SK-N-SH treated with all-trans-retinoic acid at 6 μM for 48 hours (cell line): ENCODE measurements around the gene RELA.
"Not testable (repeated sequence)": the region's sequence is repeated elsewhere in the genome, so short reads cannot be mapped to it uniquely, and the experiment has no call there.

Experiments used
- ATAC-seq: fragments of 200-7000 bp; cut with Tn5 transposase; 3 replicates; pipeline ENCODE4 v1.9.1; 2020; ENCODE audit warnings: mild to moderate bottlenecking, moderate library complexity
- ARNTL ChIP-seq: fragments of 450-650 bp; formaldehyde crosslinking; IDR thresholded peaks from 2 replicates; pipeline ENCODE4 v1.5.0; 2020; ENCODE audit warnings: low read depth, mild to moderate bottlenecking, moderate library complexity, borderline replicate concordance
- BACH2 ChIP-seq: fragments of 250-450 bp; sonication (Bioruptor Pico); IDR thresholded peaks from 2 replicates; pipeline ENCODE4 v1.9.0; 2021; ENCODE audit warnings: mild to moderate bottlenecking, borderline replicate concordance
- CSDC2 ChIP-seq: fragments of 250-450 bp; sonication (Bioruptor Pico); IDR thresholded peaks from 2 replicates; pipeline ENCODE4 v1.5.0; 2020; ENCODE audit warnings: mild to moderate bottlenecking, moderate library complexity
- ESRRG ChIP-seq: fragments of 250-450 bp; sonication (Bioruptor Pico); IDR thresholded peaks from 2 replicates; pipeline ENCODE4 v1.6.1; 2021; ENCODE audit warnings: mild to moderate bottlenecking
- GLIS3 ChIP-seq: fragments of 250-450 bp; sonication (Bioruptor Pico); IDR thresholded peaks from 2 replicates; pipeline ENCODE4 v1.5.0; 2020; ENCODE audit warnings: mild to moderate bottlenecking, moderate library complexity
- ISL1 ChIP-seq: fragments of 250-450 bp; sonication (Bioruptor Pico); IDR thresholded peaks from 2 replicates; pipeline ENCODE4 v2.1.2; 2022; ENCODE audit warnings: mild to moderate bottlenecking, moderate library complexity
- OSR1 ChIP-seq: fragments of 250-450 bp; sonication (Bioruptor Pico); IDR thresholded peaks from 2 replicates; pipeline ENCODE4 v1.8.0; 2022; ENCODE audit warnings: moderate library complexity, mild to moderate bottlenecking, inconsistent platforms
- PPARA ChIP-seq: fragments of 250-450 bp; sonication (Bioruptor Pico); IDR thresholded peaks from 2 replicates; pipeline ENCODE4 v1.5.0; 2020; ENCODE audit warnings: mild to moderate bottlenecking, borderline replicate concordance
- RARB ChIP-seq: fragments of 250-450 bp; sonication (Bioruptor Pico); IDR thresholded peaks from 2 replicates; pipeline ENCODE4 v1.8.0; 2021; ENCODE audit warnings: mild to moderate bottlenecking, moderate library complexity
- SNAI2 ChIP-seq: fragments of 250-450 bp; sonication (Bioruptor Pico); IDR thresholded peaks from 2 replicates; pipeline ENCODE4 v1.5.0; 2020; ENCODE audit warnings: mild to moderate bottlenecking, moderate library complexity
- TCF4 ChIP-seq: fragments of 250-450 bp; sonication (Bioruptor Pico); IDR thresholded peaks from 2 replicates; pipeline ENCODE4 v1.8.0; 2021; ENCODE audit warnings: mild to moderate bottlenecking, moderate library complexity, borderline replicate concordance
- ZC3H10 ChIP-seq: fragments of 250-450 bp; sonication (Bioruptor Pico); IDR thresholded peaks from 2 replicates; pipeline ENCODE4 v1.5.1; 2021; ENCODE audit warnings: mild to moderate bottlenecking, moderate library complexity
- ZFP3 ChIP-seq: fragments of 250-450 bp; sonication (Bioruptor Pico); IDR thresholded peaks from 2 replicates; pipeline ENCODE4 v1.5.0; 2020; ENCODE audit warnings: mild to moderate bottlenecking, moderate library complexity
- ZFP30 ChIP-seq: fragments of 450-650 bp; formaldehyde crosslinking; IDR thresholded peaks from 2 replicates; pipeline ENCODE4 v1.5.0; 2022; ENCODE audit warnings: mild to moderate bottlenecking, moderate library complexity
- ZNF565 ChIP-seq: fragments of 450-650 bp; formaldehyde crosslinking; conservative IDR thresholded peaks from 2 replicates; pipeline ENCODE4 v1.5.0; 2020; ENCODE audit warnings: low read depth, mild to moderate bottlenecking, moderate library complexity
- ZNF70 ChIP-seq: fragments of 450-650 bp; formaldehyde crosslinking; IDR thresholded peaks from 2 replicates; pipeline ENCODE4 v1.5.0; 2020; ENCODE audit warnings: mild to moderate bottlenecking, moderate library complexity
- ZNF8 ChIP-seq: fragments of 450-650 bp; formaldehyde crosslinking; IDR thresholded peaks from 2 replicates; pipeline ENCODE4 v1.5.0; 2020; ENCODE audit warnings: mild to moderate bottlenecking, moderate library complexity
- TF ChIP-seq, protein P1 (sequence below): fragments of 250-450 bp; sonication (Bioruptor Pico); IDR thresholded peaks from 2 replicates; pipeline ENCODE4 v1.8.0; 2020; ENCODE audit warnings: mild to moderate bottlenecking, moderate library complexity, borderline replicate concordance
- TF ChIP-seq, protein P2 (sequence below): fragments of 250-450 bp; sonication (Bioruptor Pico); IDR thresholded peaks from 2 replicates; pipeline ENCODE4 v1.5.0; 2020; ENCODE audit warnings: mild to moderate bottlenecking, moderate library complexity
- TF ChIP-seq, protein P3 (sequence below): fragments of 250-450 bp; sonication (Bioruptor Pico); IDR thresholded peaks from 2 replicates; pipeline ENCODE4 v1.5.1; 2021; ENCODE audit warnings: mild to moderate bottlenecking, moderate library complexity
- TF ChIP-seq, protein P4 (sequence below): fragments of 250-450 bp; sonication (Bioruptor Pico); IDR thresholded peaks from 2 replicates; pipeline ENCODE4 v1.5.1; 2020; ENCODE audit warnings: low read depth, mild to moderate bottlenecking, moderate library complexity
- TF ChIP-seq, protein P5 (sequence below): fragments of 250-450 bp; sonication (Bioruptor Pico); IDR thresholded peaks from 2 replicates; pipeline ENCODE4 v1.8.0; 2021; ENCODE audit warnings: low read depth, mild to moderate bottlenecking, moderate library complexity, borderline replicate concordance

Gene RELA

DNA sequence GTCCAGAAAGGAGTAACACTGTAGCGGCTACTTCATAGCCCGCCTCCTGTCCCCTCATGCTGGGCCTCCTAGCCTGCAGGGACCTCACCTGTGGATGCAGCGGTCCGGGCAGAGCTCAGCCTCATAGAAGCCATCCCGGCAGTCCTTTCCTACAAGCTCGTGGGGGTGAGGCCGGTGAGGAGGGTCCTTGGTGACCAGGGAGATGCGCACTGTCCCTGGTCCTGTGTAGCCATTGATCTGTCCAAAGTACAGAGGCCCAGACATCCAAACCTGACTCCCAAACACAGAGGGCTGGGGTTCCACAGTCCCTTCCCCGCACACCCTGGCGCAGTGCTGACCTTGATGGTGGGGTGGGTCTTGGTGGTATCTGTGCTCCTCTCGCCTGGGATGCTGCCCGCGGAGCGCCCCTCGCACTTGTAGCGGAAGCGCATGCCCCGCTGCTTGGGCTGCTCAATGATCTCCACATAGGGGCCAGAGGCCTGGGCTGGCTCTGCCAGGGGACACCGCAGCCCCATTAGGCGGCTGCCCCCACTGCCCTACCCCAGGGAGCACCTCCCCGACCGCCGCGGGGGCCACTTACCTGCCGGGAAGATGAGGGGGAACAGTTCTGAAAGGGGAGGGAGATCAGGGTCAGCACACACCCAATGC, 993 bp downstream of the RELA start:
- TF ChIP-seq ZFP3 (no peak), ZNF8 (CRISPR knock-in tag) (no peak), SNAI2 (no peak), OSR1 (no peak), PPARA (no peak), CSDC2 (CRISPR knock-in tag) (no peak), ZC3H10 (CRISPR knock-in tag) (no peak), ZNF565 (CRISPR knock-in tag) (no peak), RARB (CRISPR knock-in tag) (no peak), ESRRG (no peak), GLIS3 (CRISPR knock-in tag) (no peak), ISL1 (no peak), ARNTL (no peak), BACH2 (CRISPR knock-in tag) (no peak)
- TF ChIP-seq, protein P1, sequence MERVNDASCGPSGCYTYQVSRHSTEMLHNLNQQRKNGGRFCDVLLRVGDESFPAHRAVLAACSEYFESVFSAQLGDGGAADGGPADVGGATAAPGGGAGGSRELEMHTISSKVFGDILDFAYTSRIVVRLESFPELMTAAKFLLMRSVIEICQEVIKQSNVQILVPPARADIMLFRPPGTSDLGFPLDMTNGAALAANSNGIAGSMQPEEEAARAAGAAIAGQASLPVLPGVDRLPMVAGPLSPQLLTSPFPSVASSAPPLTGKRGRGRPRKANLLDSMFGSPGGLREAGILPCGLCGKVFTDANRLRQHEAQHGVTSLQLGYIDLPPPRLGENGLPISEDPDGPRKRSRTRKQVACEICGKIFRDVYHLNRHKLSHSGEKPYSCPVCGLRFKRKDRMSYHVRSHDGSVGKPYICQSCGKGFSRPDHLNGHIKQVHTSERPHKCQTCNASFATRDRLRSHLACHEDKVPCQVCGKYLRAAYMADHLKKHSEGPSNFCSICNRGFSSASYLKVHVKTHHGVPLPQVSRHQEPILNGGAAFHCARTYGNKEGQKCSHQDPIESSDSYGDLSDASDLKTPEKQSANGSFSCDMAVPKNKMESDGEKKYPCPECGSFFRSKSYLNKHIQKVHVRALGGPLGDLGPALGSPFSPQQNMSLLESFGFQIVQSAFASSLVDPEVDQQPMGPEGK (CRISPR knock-in tag), result no peak; the same call in 1 of the 2 replicates
- TF ChIP-seq, protein P2, sequence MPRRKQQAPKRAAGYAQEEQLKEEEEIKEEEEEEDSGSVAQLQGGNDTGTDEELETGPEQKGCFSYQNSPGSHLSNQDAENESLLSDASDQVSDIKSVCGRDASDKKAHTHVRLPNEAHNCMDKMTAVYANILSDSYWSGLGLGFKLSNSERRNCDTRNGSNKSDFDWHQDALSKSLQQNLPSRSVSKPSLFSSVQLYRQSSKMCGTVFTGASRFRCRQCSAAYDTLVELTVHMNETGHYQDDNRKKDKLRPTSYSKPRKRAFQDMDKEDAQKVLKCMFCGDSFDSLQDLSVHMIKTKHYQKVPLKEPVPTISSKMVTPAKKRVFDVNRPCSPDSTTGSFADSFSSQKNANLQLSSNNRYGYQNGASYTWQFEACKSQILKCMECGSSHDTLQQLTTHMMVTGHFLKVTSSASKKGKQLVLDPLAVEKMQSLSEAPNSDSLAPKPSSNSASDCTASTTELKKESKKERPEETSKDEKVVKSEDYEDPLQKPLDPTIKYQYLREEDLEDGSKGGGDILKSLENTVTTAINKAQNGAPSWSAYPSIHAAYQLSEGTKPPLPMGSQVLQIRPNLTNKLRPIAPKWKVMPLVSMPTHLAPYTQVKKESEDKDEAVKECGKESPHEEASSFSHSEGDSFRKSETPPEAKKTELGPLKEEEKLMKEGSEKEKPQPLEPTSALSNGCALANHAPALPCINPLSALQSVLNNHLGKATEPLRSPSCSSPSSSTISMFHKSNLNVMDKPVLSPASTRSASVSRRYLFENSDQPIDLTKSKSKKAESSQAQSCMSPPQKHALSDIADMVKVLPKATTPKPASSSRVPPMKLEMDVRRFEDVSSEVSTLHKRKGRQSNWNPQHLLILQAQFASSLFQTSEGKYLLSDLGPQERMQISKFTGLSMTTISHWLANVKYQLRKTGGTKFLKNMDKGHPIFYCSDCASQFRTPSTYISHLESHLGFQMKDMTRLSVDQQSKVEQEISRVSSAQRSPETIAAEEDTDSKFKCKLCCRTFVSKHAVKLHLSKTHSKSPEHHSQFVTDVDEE (CRISPR knock-in tag), result no peak

DNA sequence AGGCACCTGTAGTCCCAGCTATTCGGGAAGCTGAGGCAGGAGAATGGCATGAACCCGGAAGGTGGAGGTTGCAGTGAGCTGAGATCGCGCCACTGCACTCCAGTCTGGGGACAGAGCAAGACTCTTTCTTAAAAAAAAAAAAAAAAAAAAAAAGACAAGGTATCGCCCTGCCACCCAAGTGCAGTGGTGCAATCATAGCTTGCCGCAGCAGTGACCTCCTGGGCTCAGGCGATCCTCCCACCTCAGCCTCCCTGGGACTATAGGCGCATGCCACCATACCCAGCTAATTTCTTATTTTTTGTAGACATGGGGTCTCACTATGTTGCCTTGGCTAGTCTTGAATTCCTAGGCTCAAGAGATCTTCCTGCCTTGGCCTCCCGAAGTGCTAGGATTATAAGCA, 1.8 kb downstream of the RELA start:
- ATAC-seq, result not testable (repeated sequence)

More for the DNA sequence above, 993 bp downstream of the RELA start:
- no peak for ATAC-seq

- no peak for ATAC-seq
- TF ChIP-seq, protein P3, sequence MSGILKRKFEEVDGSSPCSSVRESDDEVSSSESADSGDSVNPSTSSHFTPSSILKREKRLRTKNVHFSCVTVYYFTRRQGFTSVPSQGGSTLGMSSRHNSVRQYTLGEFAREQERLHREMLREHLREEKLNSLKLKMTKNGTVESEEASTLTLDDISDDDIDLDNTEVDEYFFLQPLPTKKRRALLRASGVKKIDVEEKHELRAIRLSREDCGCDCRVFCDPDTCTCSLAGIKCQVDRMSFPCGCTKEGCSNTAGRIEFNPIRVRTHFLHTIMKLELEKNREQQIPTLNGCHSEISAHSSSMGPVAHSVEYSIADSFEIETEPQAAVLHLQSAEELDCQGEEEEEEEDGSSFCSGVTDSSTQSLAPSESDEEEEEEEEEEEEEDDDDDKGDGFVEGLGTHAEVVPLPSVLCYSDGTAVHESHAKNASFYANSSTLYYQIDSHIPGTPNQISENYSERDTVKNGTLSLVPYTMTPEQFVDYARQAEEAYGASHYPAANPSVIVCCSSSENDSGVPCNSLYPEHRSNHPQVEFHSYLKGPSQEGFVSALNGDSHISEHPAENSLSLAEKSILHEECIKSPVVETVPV (CRISPR knock-in tag), result no peak
- no peak for TF ChIP-seq ZFP30
- no peak for TF ChIP-seq RARB (CRISPR knock-in tag)
Observed at GRCh38 chr11:65660038-65660437, 2.7 kb downstream of the RELA start.

DNA sequence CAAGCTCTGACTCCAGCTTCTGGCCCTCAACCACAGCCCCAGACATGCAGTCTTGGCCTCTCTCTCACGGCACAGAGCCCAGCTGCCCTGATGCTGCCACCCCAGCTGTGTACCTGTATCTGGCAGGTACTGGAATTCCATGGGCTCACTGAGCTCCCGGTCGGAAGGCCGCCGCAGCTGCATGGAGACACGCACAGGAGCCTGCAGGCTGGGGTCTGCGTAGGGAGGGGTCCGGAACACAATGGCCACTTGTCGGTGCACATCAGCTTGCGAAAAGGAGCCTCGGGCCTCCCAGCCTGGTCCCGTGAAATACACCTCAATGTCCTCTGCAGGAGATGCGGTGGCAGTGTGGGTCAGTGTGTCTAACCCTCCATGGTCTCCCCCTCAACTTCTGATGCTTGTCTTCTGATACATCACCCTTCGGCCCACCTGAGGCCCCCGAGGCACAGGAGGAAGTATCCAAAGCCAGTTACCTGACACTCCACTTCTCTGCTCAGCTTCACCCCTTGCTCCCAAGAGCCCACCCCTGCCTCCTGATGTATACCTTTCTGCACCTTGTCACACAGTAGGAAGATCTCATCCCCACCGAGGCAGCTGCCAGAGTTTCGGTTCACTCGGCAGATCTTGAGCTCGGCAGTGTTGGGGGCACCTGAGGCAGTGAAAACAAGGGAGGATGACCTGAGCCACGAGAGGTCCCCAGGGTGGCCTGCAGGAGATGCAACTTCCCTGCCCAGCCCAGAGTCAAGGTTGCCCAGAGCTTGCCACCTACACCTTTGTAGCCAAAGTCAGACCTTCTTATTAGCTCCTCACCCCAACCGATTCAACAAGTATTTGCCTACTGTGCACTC, 4.3 kb downstream of the RELA start:
- no peak for ATAC-seq
- TF ChIP-seq ZFP3 (no peak), ZNF70 (CRISPR knock-in tag) (no peak), GLIS3 (CRISPR knock-in tag) (no peak), ESRRG (no peak), ARNTL (no peak), SNAI2 (no peak), TCF4 (CRISPR knock-in tag) (no peak)
- TF ChIP-seq, protein P4, sequence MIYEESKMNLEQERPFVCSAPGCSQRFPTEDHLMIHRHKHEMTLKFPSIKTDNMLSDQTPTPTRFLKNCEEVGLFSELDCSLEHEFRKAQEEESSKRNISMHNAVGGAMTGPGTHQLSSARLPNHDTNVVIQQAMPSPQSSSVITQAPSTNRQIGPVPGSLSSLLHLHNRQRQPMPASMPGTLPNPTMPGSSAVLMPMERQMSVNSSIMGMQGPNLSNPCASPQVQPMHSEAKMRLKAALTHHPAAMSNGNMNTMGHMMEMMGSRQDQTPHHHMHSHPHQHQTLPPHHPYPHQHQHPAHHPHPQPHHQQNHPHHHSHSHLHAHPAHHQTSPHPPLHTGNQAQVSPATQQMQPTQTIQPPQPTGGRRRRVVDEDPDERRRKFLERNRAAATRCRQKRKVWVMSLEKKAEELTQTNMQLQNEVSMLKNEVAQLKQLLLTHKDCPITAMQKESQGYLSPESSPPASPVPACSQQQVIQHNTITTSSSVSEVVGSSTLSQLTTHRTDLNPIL, result no peak
- TF ChIP-seq, protein P1 (CRISPR knock-in tag), result no peak
- TF ChIP-seq, protein P5, sequence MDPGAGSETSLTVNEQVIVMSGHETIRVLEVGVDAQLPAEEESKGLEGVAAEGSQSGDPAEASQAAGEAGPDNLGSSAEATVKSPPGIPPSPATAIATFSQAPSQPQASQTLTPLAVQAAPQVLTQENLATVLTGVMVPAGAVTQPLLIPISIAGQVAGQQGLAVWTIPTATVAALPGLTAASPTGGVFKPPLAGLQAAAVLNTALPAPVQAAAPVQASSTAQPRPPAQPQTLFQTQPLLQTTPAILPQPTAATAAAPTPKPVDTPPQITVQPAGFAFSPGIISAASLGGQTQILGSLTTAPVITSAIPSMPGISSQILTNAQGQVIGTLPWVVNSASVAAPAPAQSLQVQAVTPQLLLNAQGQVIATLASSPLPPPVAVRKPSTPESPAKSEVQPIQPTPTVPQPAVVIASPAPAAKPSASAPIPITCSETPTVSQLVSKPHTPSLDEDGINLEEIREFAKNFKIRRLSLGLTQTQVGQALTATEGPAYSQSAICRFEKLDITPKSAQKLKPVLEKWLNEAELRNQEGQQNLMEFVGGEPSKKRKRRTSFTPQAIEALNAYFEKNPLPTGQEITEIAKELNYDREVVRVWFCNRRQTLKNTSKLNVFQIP, result no peak
- TF ChIP-seq, all 23 proteins: peak for 0
